ENCODE measurements around the gene SCLT1. TPM values are rescaled to one million over a fixed set of nuclear protein-coding genes. Genes with fewer than 3 reads are reported as not detected.

SCLT1 gene
- total and polyA plus RNA-seq, 2 of the 8 experiments (the other 6 are each of a cell fraction or from before 2014, with no cell fraction given), result 4.8 to 13.1 TPM

DNA sequence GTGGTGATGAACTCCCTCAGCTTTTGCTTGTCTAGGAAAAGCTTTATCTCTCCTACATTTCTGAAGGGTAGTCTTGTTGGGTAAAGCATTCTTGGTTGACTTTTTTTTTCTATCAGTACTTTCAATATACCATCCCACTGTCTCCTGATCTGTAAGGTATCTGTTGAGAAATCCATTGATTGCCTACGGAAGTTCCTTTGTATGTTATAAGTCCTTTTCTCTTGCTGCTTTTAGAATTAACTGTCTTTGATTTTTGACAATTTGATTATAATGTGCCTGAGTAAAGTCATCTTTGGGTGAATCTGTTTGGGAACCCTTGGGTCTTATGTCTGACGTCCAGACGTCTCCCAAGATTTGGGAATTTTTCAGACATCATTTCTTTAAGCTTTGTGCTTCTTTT is 30.8 kb downstream of the SCLT1 start:
- 100% methylated on average over 3 of the region's 3 CpGs; no CpG with 5 or more reads in 1 of the 2 experiments for WGBS, 2 experiments (ENCODE audit: extremely low coverage in 1 of 2, insufficient coverage in 1 of 2, insufficient read length in 1 of 2, insufficient replicate concordance in 2 of 2, low coverage in 1 of 2, low lambda C conversion rate in 2 of 2, missing lambda C conversion rate in 1 of 2)
- peaks cover 35 to 41% of the 10 kb centered on the region in 2 experiments for H3K9me3 ChIP-seq (ENCODE audit: insufficient read depth in 2 of 2, low read depth in 1 of 2, low read length in 1 of 2)
- H3K27ac ChIP-seq (ENCODE audit: low read depth, low read length), result no peak overlapping the region
- no peak overlapping the region for H2BK15ac ChIP-seq (ENCODE audit: low read length)
- no peak overlapping the region for H3K4ac ChIP-seq (replicated peaks; ENCODE audit: insufficient read length, low read depth, low read length)
- H2BK20ac ChIP-seq (ENCODE audit: low read length), result no peak overlapping the region
- H2AFZ ChIP-seq (ENCODE audit: low read length), result no peak overlapping the region
- no peak overlapping the region for H4K5ac ChIP-seq (ENCODE audit: insufficient read length, low read depth, low read length)
- H2AK5ac ChIP-seq (ENCODE audit: low read depth, low read length), result no peak overlapping the region
- no peaks in the 10 kb centered on the region for H3K79me2 ChIP-seq (ENCODE audit: control insufficient read depth in 1 of 2, insufficient read depth in 2 of 2, low read length in 2 of 2)
- POLR2A ChIA-PET (ENCODE audit: partially characterized antibody), result no interaction called here
- H4K8ac ChIP-seq (ENCODE audit: extremely low read depth, insufficient read depth, low read length), result no peak overlapping the region
- FAIRE-seq (no peak), DNase-seq (ENCODE audit: low read depth in 1 of 2, low spot score in 2 of 2) (no peak)
- H3K4me3 ChIP-seq (ENCODE audit: extremely low read depth in 1 of 4, insufficient read depth in 2 of 4, low read depth in 3 of 4, low read length in 4 of 4), result no peak overlapping the region
- CTCF ChIA-PET (ENCODE audit: partially characterized antibody), result interaction anchor here (1.0 kb wide), 1 partner anchor 16 kb away, joined by 3 read pairs; no protein-coding TSS in a partner anchor
- no peak overlapping the region for H3K56ac ChIP-seq (replicated peaks; ENCODE audit: insufficient read length, low read depth, low read length)
- H2BK12ac ChIP-seq (ENCODE audit: low read depth, low read length), result no peak overlapping the region
- no peak overlapping the region for H3K14ac ChIP-seq (ENCODE audit: insufficient read length)
- H4K20me1 ChIP-seq (replicated peaks in 1 of 2; ENCODE audit: control insufficient read depth in 1 of 2, insufficient read depth in 2 of 2, low read length in 2 of 2), result no peaks in the 10 kb centered on the region
- H2BK5ac ChIP-seq (ENCODE audit: low read depth, low read length), result no peak overlapping the region
- H3K9ac ChIP-seq (replicated peaks in 1 of 4; ENCODE audit: extremely low read depth in 1 of 4, low read depth in 3 of 4, low read length in 3 of 4), result no peak overlapping the region
- H3K23me2 ChIP-seq (ENCODE audit: low read depth, low read length), result no peaks in the 10 kb centered on the region
- H3K27me3 ChIP-seq (replicated peaks in 1 of 4; ENCODE audit: control insufficient read depth in 3 of 4, extremely low read depth in 1 of 4, insufficient read depth in 3 of 4, low read length in 3 of 4), result no peaks in the 10 kb centered on the region
- H3K23ac ChIP-seq (ENCODE audit: insufficient read length), result no peak overlapping the region
- H3K4me2 ChIP-seq (ENCODE audit: insufficient read depth in 1 of 2, low read depth in 2 of 2, low read length in 2 of 2), result no peak overlapping the region
- no peak overlapping the region for H4K91ac ChIP-seq (replicated peaks; ENCODE audit: insufficient read length, low read length)
- H3K18ac ChIP-seq (ENCODE audit: extremely low read depth, low read length), result no peak overlapping the region
- no peaks in the 10 kb centered on the region for H3K4me1 ChIP-seq (replicated peaks in 1 of 4; ENCODE audit: control insufficient read depth in 3 of 4, insufficient read depth in 4 of 4, low read length in 3 of 4)
- TF ChIP-seq POLR2A (IDR thresholded peaks at IDR 0.05; ENCODE audit: control extremely low read depth in 1 of 2, low read depth in 2 of 2, low read length in 2 of 2), result no peak
- no peak for TF ChIP-seq TEAD4 (IDR thresholded peaks at IDR 0.05; ENCODE audit: low read depth, low read length)
- TF ChIP-seq JUN (IDR thresholded peaks at IDR 0.05; ENCODE audit: low read depth, low read length), result no peak
- no peak for TF ChIP-seq HDAC6 (IDR thresholded peaks at IDR 0.05; ENCODE audit: low read depth, low read length)
- TF ChIP-seq CBX8 (IDR thresholded peaks at IDR 0.05; ENCODE audit: borderline replicate concordance, low read depth, low read length), result no peak
- TF ChIP-seq ZNF274 (IDR thresholded peaks at IDR 0.05; ENCODE audit: borderline replicate concordance, extremely low read depth, low read length), result no peak
- TF ChIP-seq TAF7 (optimal IDR thresholded peaks at IDR 0.05; ENCODE audit: borderline replicate concordance, low read depth, low read length), result no peak
- TF ChIP-seq FOSL1 (IDR thresholded peaks at IDR 0.05; ENCODE audit: insufficient read depth, low read depth, low read length), result no peak
- no peak for TF ChIP-seq CTBP2 (IDR thresholded peaks at IDR 0.05; ENCODE audit: borderline replicate concordance, insufficient read depth, insufficient read length, low read length)
- no peak for TF ChIP-seq PHF8 (conservative IDR thresholded peaks at IDR 0.05; ENCODE audit: low read depth, low read length)
- TF ChIP-seq HDAC2 (IDR thresholded peaks at IDR 0.05; ENCODE audit: borderline replicate concordance in 1 of 2, low read depth in 2 of 2, low read length in 2 of 2), result no peak
- no peak for TF ChIP-seq TAF1 (IDR thresholded peaks at IDR 0.05; ENCODE audit: low read depth, low read length)
- H2BK120ac ChIP-seq (replicated peaks; ENCODE audit: low read depth, low read length), result no peak overlapping the region
- peaks cover 0 to 11% (median 3%) of the 10 kb centered on the region in 4 experiments; a peak in 4 of 8 replicates for H3K36me3 ChIP-seq (ENCODE audit: control insufficient read depth in 2 of 4, insufficient read depth in 4 of 4, low read length in 3 of 4)
- no peaks in the 10 kb centered on the region; the same call in 1 of the 2 replicates for H3K79me1 ChIP-seq (ENCODE audit: low read depth, low read length)

Measured in H1 (cell line).